ENCODE data around the gene NRTN. TPM values are rescaled to one million over a fixed set of nuclear protein-coding genes. Genes with fewer than 3 reads are reported as not detected.

The NRTN gene
- total and polyA plus RNA-seq, 2 of the 13 experiments (the other 11 are each of a cell fraction or from before 2014, with no cell fraction given), result 4.1 to 5.3 TPM

DNA sequence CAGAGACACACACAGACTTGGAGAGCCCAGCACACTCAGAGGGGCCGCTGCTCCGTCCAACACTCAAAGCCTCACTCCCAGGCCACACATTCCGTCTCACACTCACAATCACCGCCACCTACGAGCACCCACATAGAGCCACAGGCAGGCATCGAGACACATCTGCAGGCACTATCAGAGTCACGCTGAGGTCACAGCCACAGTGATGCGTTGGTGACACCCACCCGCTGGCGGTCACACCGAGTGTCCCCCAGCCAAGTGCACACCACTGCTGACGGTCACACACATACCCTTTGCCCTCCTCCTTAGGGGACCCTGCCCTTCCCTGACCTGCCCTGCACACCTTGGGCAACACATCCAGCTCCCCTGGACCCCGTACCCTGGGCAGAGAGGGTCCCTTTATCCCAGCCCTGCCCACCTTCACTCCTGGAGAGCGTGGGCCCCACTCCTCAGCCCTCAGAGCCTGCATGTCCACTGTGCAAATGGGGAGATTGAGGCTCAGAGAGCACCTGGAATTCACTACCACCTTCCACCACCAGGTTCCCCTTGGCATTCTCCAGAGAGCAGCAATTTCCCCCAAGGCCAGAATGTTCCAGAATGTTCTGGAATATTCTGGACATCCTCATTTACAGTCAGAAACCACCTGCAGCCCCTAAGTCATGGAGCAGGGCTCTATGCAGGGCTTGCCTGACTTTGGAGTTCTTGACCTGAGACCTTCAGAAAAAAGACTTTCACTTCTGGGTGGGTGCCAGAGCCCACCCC is 60.0 kb downstream of the NRTN start (continued):
- TF ChIP-seq, protein P1, sequence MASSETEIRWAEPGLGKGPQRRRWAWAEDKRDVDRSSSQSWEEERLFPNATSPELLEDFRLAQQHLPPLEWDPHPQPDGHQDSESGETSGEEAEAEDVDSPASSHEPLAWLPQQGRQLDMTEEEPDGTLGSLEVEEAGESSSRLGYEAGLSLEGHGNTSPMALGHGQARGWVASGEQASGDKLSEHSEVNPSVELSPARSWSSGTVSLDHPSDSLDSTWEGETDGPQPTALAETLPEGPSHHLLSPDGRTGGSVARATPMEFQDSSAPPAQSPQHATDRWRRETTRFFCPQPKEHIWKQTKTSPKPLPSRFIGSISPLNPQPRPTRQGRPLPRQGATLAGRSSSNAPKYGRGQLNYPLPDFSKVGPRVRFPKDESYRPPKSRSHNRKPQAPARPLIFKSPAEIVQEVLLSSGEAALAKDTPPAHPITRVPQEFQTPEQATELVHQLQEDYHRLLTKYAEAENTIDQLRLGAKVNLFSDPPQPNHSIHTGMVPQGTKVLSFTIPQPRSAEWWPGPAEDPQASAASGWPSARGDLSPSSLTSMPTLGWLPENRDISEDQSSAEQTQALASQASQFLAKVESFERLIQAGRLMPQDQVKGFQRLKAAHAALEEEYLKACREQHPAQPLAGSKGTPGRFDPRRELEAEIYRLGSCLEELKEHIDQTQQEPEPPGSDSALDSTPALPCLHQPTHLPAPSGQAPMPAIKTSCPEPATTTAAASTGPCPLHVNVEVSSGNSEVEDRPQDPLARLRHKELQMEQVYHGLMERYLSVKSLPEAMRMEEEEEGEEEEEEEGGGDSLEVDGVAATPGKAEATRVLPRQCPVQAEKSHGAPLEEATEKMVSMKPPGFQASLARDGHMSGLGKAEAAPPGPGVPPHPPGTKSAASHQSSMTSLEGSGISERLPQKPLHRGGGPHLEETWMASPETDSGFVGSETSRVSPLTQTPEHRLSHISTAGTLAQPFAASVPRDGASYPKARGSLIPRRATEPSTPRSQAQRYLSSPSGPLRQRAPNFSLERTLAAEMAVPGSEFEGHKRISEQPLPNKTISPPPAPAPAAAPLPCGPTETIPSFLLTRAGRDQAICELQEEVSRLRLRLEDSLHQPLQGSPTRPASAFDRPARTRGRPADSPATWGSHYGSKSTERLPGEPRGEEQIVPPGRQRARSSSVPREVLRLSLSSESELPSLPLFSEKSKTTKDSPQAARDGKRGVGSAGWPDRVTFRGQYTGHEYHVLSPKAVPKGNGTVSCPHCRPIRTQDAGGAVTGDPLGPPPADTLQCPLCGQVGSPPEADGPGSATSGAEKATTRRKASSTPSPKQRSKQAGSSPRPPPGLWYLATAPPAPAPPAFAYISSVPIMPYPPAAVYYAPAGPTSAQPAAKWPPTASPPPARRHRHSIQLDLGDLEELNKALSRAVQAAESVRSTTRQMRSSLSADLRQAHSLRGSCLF (CRISPR knock-in tag; IDR thresholded peaks at IDR 0.05; ENCODE audit: borderline replicate concordance), result no peak
- TF ChIP-seq, protein P2, sequence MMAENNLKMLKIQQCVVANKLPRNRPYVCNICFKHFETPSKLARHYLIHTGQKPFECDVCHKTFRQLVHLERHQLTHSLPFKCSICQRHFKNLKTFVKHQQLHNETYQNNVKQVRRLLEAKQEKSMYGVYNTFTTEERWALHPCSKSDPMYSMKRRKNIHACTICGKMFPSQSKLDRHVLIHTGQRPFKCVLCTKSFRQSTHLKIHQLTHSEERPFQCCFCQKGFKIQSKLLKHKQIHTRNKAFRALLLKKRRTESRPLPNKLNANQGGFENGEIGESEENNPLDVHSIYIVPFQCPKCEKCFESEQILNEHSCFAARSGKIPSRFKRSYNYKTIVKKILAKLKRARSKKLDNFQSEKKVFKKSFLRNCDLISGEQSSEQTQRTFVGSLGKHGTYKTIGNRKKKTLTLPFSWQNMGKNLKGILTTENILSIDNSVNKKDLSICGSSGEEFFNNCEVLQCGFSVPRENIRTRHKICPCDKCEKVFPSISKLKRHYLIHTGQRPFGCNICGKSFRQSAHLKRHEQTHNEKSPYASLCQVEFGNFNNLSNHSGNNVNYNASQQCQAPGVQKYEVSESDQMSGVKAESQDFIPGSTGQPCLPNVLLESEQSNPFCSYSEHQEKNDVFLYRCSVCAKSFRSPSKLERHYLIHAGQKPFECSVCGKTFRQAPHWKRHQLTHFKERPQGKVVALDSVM (CRISPR knock-in tag; IDR thresholded peaks at IDR 0.05), result no peak
- TF ChIP-seq ZNF747 (CRISPR knock-in tag; IDR thresholded peaks at IDR 0.05; ENCODE audit: borderline replicate concordance) (no peak), MED8 (CRISPR knock-in tag; IDR thresholded peaks at IDR 0.05; ENCODE audit: insufficient replicate concordance) (no peak), ELF1 (CRISPR knock-in tag; IDR thresholded peaks at IDR 0.05) (no peak), KDM4B (CRISPR knock-in tag; IDR thresholded peaks at IDR 0.05) (no peak), EP300 (IDR thresholded peaks at IDR 0.05; ENCODE audit: low read depth in 2 of 2, low read length in 2 of 2) (peak in 1 of 2 experiments; percentile 29; a peak in 1 of 4 replicates), EP300 (CRISPR knock-in tag; IDR thresholded peaks at IDR 0.05; ENCODE audit: borderline replicate concordance) (no peak), SYNCRIP (IDR thresholded peaks at IDR 0.05; ENCODE audit: insufficient read depth, low read depth, low read length) (no peak), THAP11 (CRISPR knock-in tag; IDR thresholded peaks at IDR 0.05) (no peak)
- TF ChIP-seq, protein P3, sequence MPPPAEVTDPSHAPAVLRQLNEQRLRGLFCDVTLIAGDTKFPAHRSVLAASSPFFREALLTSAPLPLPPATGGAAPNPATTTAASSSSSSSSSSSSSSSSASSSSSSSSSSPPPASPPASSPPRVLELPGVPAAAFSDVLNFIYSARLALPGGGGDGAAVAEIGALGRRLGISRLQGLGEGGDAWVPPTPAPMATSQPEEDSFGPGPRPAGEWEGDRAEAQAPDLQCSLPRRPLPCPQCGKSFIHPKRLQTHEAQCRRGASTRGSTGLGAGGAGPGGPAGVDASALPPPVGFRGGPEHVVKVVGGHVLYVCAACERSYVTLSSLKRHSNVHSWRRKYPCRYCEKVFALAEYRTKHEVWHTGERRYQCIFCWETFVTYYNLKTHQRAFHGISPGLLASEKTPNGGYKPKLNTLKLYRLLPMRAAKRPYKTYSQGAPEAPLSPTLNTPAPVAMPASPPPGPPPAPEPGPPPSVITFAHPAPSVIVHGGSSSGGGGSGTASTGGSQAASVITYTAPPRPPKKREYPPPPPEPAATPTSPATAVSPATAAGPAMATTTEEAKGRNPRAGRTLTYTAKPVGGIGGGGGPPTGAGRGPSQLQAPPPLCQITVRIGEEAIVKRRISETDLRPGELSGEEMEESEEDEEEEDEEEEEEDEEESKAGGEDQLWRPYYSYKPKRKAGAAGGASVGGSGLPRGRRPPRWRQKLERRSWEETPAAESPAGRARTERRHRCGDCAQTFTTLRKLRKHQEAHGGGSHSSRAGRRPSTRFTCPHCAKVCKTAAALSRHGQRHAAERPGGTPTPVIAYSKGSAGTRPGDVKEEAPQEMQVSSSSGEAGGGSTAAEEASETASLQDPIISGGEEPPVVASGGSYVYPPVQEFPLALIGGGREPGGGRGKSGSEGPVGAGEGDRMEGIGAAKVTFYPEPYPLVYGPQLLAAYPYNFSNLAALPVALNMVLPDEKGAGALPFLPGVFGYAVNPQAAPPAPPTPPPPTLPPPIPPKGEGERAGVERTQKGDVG (CRISPR knock-in tag; IDR thresholded peaks at IDR 0.05; ENCODE audit: borderline replicate concordance), result 0 out of 2 replicates have a peak, but pooled peaks have one; percentile 46
